ENCODE measurements around the gene EIF4ENIF1. TPM values are rescaled to one million over a fixed set of nuclear protein-coding genes. Genes with fewer than 3 reads are reported as not detected.

EIF4ENIF1 gene
- total and polyA plus RNA-seq, 9 of the 15 experiments (the other 6 are each of a cell fraction or from before 2014, with no cell fraction given), result 2.5 to 24.9 (median 15.8) TPM

DNA sequence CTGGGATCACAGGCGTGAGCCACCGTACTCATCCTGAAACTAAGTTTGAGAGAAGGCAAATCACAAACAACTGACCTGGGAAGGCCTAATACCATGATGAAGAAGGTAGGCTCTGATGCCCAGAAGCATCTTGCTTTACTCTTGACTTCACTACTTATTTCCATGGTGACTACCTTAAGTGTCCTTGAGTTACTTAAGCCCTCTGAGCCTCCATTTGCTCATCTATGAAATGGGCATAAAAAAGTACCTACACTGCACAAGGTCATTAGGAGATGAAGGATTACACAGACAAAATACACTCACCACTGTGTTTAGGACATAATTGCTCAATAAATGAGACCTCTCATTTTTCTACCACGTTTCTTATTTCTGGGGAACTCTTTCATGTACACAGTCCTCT is 27.9 kb downstream of the EIF4ENIF1 start (continued):
- TF ChIP-seq ZNF280A (IDR thresholded peaks at IDR 0.05; ENCODE audit: low read depth, partially characterized antibody), result no peak

DNA sequence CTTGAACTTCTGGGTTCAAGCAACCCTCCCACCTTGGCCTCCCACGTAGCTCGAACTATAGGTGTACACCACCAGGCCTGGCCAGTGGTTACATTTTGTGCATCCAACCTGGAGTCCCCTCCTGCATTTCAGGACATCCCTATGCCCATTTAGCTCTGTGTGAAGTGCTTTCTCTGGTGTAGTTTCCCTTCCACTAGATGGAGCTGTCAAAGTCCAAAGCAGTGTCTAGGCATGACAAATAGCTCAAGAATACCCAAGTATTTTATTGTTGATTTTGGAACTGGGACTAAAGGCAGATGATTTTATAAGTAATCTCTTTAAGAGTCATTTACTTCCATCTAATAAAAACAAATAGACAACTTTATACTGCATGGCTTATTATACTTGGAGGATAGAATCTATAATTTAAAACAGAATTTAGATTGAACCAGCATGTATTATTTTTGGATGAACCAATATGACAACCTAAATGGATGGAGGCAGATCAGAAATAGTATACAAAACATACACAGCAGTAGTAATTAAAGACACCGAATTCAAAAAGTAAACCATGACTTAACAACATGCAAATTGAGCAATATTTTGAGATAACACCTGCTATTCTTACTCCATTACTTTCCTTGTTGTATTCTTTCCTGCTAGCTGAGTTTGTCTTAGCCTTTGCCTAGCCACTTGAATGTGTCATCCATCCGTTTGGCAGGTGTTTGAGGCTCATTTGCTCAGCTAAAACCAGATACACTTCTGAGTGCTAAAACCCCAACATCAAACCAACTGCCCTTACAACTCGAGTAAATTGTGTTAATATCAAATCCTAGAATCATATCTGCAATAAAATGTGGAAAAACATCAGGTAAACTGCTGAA is 37.7 kb downstream of the EIF4ENIF1 start:
- Histone ChIP-seq H4K20me1 (replicated peaks; ENCODE audit: control insufficient read depth, insufficient read depth, low read length) (no peaks in the 10 kb centered on the region), H3K4me1 (replicated peaks in 1 of 2; ENCODE audit: control insufficient read depth in 2 of 2, insufficient read depth in 2 of 2, low read length in 2 of 2) (no peaks in the 10 kb centered on the region), H3K4me2 (ENCODE audit: insufficient read depth, low read length) (no peak overlapping the region), H3K4me3 (no peak overlapping the region), H3K27me3 (ENCODE audit: control insufficient read depth in 2 of 2, insufficient read depth in 2 of 2, low read length in 2 of 2) (no peaks in the 10 kb centered on the region), H3K79me2 (ENCODE audit: control insufficient read depth, insufficient read depth, low read length) (no peaks in the 10 kb centered on the region), H3K27ac (ENCODE audit: extremely low read depth, low read depth, low read length) (no peak overlapping the region), H3K9ac (ENCODE audit: insufficient read depth in 1 of 2, low read depth in 2 of 2, low read length in 2 of 2) (no peak overlapping the region), H3K9me3 (replicated peaks; ENCODE audit: control insufficient read depth, insufficient read depth, low read depth, low read length) (no peaks in the 10 kb centered on the region), H3K36me3 (ENCODE audit: control insufficient read depth, insufficient read depth, low read length) (peaks cover 54% of the 10 kb centered on the region; the same call in 1 of the 3 replicates), H3K9me1 (ENCODE audit: control insufficient read depth, insufficient read depth, low read length) (no peaks in the 10 kb centered on the region), H2AFZ (ENCODE audit: low read depth, low read length) (no peak overlapping the region)
- ChIA-PET POLR2A (interaction anchor here (0.6 to 0.9 kb wide), 4 partner anchors 9 to 15 kb away, joined by 3 to 5 read pairs (median 3); no protein-coding TSS in a partner anchor), CTCF (ENCODE audit: low intra/inter-chr PET ratio) (interaction anchor here (0.6 kb wide), 1 partner anchor 164 kb away, joined by 3 read pairs; no protein-coding TSS in a partner anchor)
- 46% methylated on average over 5 of the region's 5 CpGs for whole genome bisulfite sequencing (ENCODE audit: insufficient coverage, low coverage, missing lambda C conversion rate)
- in situ Hi-C loops (cut with MboI), result no loop called here
- intact Hi-C loops (cut with micrococcal nuclease), result no loop called here
- DNase-seq (ENCODE audit: extremely low read depth in 1 of 4, low spot score in 3 of 4), result peak in 3 of 4 experiments; percentile 13 to 27 (median 18)
- ATAC-seq, result peak; percentile 90
- peak; percentile 66 for FAIRE-seq
- TSS peak; percentile 15 for BruUV-seq (replicated peaks)
- TF ChIP-seq DDX20 (tag; IDR thresholded peaks at IDR 0.05; ENCODE audit: low read depth), result no peak
- TF ChIP-seq HDAC1 (IDR thresholded peaks at IDR 0.05), result no peak
- TF ChIP-seq, protein P1, sequence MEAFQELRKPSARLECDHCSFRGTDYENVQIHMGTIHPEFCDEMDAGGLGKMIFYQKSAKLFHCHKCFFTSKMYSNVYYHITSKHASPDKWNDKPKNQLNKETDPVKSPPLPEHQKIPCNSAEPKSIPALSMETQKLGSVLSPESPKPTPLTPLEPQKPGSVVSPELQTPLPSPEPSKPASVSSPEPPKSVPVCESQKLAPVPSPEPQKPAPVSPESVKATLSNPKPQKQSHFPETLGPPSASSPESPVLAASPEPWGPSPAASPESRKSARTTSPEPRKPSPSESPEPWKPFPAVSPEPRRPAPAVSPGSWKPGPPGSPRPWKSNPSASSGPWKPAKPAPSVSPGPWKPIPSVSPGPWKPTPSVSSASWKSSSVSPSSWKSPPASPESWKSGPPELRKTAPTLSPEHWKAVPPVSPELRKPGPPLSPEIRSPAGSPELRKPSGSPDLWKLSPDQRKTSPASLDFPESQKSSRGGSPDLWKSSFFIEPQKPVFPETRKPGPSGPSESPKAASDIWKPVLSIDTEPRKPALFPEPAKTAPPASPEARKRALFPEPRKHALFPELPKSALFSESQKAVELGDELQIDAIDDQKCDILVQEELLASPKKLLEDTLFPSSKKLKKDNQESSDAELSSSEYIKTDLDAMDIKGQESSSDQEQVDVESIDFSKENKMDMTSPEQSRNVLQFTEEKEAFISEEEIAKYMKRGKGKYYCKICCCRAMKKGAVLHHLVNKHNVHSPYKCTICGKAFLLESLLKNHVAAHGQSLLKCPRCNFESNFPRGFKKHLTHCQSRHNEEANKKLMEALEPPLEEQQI (IDR thresholded peaks at IDR 0.05), result no peak
- TF ChIP-seq ZFX (CRISPR knock-in tag; IDR thresholded peaks at IDR 0.05), result no peak
- TF ChIP-seq TEAD4 (IDR thresholded peaks at IDR 0.05; ENCODE audit: low read length), result no peak
- no peak for TF ChIP-seq TEAD4 (CRISPR knock-in tag; IDR thresholded peaks at IDR 0.05; ENCODE audit: borderline replicate concordance)
- TF ChIP-seq, protein P2, sequence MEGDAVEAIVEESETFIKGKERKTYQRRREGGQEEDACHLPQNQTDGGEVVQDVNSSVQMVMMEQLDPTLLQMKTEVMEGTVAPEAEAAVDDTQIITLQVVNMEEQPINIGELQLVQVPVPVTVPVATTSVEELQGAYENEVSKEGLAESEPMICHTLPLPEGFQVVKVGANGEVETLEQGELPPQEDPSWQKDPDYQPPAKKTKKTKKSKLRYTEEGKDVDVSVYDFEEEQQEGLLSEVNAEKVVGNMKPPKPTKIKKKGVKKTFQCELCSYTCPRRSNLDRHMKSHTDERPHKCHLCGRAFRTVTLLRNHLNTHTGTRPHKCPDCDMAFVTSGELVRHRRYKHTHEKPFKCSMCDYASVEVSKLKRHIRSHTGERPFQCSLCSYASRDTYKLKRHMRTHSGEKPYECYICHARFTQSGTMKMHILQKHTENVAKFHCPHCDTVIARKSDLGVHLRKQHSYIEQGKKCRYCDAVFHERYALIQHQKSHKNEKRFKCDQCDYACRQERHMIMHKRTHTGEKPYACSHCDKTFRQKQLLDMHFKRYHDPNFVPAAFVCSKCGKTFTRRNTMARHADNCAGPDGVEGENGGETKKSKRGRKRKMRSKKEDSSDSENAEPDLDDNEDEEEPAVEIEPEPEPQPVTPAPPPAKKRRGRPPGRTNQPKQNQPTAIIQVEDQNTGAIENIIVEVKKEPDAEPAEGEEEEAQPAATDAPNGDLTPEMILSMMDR (IDR thresholded peaks at IDR 0.05 in 2 of 3, conservative IDR thresholded peaks at IDR 0.05 in 1 of 3; ENCODE audit: insufficient read depth in 2 of 3, low read depth in 1 of 3, low read length in 3 of 3), result peak; percentile 23 to 58 (median 54); a peak in 5 of 6 replicates
- no peak for TF ChIP-seq ARID3A (IDR thresholded peaks at IDR 0.05; ENCODE audit: borderline replicate concordance, low read depth, low read length)
